DND-41 (cell line): ENCODE data around the gene CAPN14.

Source experiments
- ATAC-seq: fragments of 200-7000 bp; cut with Tn5 transposase; 3 replicates; pipeline ENCODE4 v1.9.1; 2021; ENCODE audit warnings: low read depth; ENCODE audit not compliant: insufficient read depth
- DNase-seq: peaks from one replicate; pipeline ENCODE4 v3.0.0-alpha.2; 2020
- H2AFZ ChIP-seq: 2 replicates; pipeline ENCODE4 v1.6.0; 2012; ENCODE audit warnings: low read depth, low read length
- H3K27ac ChIP-seq: 2 replicates; pipeline ENCODE4 v1.5.1; 2012; ENCODE audit warnings: low read length, inconsistent platforms
- H3K27me3 ChIP-seq: fragments of 200-600 bp; sonication (generic); 2 replicates; pipeline ENCODE4 v1.6.0; 2012; ENCODE audit warnings: low read length, mild to moderate bottlenecking, inconsistent platforms; ENCODE audit not compliant: insufficient read depth, poor library complexity
- H3K36me3 ChIP-seq: 2 replicates; pipeline ENCODE4 v1.5.1; 2012; ENCODE audit warnings: low read length, inconsistent platforms; ENCODE audit not compliant: insufficient read depth
- H3K4me1 ChIP-seq: 2 replicates; pipeline ENCODE4 v1.5.1; 2012; ENCODE audit warnings: mild to moderate bottlenecking, low read length; ENCODE audit not compliant: insufficient read depth
- H3K4me2 ChIP-seq: 2 replicates; pipeline ENCODE4 v1.6.0; 2012; ENCODE audit warnings: mild to moderate bottlenecking, moderate library complexity, low read length, inconsistent platforms; ENCODE audit not compliant: insufficient read depth
- H3K4me3 ChIP-seq, 2 experiments: fragments of 200-600 bp in 1 of 2; shearing (Covaris generic) in 1 of 2; 2 replicates each; pipeline ENCODE4 v1.5.1; 2012 to 2016; ENCODE audit warnings: inconsistent platforms in 2 of 2, low read length in 2 of 2, mild to moderate bottlenecking in 2 of 2, low read depth in 1 of 2, moderate library complexity in 1 of 2
- H3K79me2 ChIP-seq: 2 replicates; pipeline ENCODE4 v1.6.0; 2012; ENCODE audit warnings: low read length, inconsistent platforms; ENCODE audit not compliant: insufficient read depth
- H3K9ac ChIP-seq: 2 replicates; pipeline ENCODE4 v1.6.0; 2012; ENCODE audit warnings: low read depth, mild to moderate bottlenecking, inconsistent platforms, low read length, moderate library complexity
- H3K9me3 ChIP-seq: 2 replicates; pipeline ENCODE4 v1.5.1; 2012; ENCODE audit warnings: low read length, moderate library complexity, mild to moderate bottlenecking, inconsistent platforms; ENCODE audit not compliant: insufficient read depth, severe bottlenecking
- H4K20me1 ChIP-seq: 2 replicates; pipeline ENCODE4 v1.6.0; 2012; ENCODE audit warnings: low read length; ENCODE audit not compliant: insufficient read depth
- CTCF ChIP-seq: IDR thresholded peaks from 2 replicates; pipeline ENCODE4 v1.5.1; 2012; ENCODE audit warnings: borderline replicate concordance, low read length, moderate library complexity, mild to moderate bottlenecking; ENCODE audit not compliant: poor library complexity, severe bottlenecking; ENCODE audit errors: extremely low read depth
- EZH2 ChIP-seq: IDR thresholded peaks from 3 replicates; pipeline ENCODE4 v1.6.1; 2012; ENCODE audit warnings: borderline replicate concordance, low read depth, mild to moderate bottlenecking, moderate library complexity, low read length, inconsistent platforms; ENCODE audit not compliant: severe bottlenecking

The CAPN14 gene, protein sequence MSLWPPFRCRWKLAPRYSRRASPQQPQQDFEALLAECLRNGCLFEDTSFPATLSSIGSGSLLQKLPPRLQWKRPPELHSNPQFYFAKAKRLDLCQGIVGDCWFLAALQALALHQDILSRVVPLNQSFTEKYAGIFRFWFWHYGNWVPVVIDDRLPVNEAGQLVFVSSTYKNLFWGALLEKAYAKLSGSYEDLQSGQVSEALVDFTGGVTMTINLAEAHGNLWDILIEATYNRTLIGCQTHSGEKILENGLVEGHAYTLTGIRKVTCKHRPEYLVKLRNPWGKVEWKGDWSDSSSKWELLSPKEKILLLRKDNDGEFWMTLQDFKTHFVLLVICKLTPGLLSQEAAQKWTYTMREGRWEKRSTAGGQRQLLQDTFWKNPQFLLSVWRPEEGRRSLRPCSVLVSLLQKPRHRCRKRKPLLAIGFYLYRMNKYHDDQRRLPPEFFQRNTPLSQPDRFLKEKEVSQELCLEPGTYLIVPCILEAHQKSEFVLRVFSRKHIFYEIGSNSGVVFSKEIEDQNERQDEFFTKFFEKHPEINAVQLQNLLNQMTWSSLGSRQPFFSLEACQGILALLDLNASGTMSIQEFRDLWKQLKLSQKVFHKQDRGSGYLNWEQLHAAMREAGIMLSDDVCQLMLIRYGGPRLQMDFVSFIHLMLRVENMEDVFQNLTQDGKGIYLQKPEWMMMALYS

DNA sequence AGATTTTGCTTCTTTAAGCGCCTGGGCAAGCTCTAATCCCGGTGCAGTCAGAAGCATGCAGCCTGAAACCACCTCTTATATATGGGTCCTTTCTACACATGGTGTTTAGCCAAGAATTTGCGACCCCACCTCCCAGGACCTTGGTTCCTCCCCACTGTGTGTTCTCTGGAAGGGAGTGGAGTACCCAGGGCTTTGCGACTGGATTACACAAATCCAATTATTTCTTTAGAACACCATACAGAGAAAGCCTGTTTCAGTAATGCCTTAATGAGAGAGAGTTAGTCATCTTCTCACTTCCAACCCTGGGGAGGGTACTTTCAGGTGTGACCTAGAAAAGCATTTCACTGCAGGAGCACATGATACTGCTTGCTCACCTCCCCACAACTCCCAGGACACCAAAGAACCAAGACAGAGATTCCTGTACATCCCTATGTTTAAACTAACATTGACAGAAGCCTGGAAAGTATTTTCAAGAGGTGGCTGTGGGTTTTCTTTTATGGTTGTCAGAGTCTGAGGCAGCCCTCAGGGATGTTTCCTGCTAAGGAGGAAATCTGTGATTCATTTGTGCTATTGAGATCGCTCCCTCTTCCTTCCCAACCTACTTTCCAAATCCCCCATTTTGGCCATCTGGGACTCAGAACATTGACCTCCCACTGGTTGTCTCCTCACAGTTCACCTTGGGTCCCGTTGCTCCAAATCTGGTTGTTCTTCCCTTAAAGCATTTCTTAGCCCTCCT, at the start of gene CAPN14:
CAPN14 (minus strand) TSS at position 51 of the 736 bp plus-strand sequence. CDS start 12,068 bp downstream, outside the sequence.
- H3K79me2 ChIP-seq: no peaks in the 10 kb centered on the region
- no peaks in the 10 kb centered on the region for H3K27me3 ChIP-seq
- no peak within 1 kb of the TSS for H3K9ac ChIP-seq
- H3K9me3 ChIP-seq: no peaks in the 10 kb centered on the region
- no peak within 1 kb of the TSS for H2AFZ ChIP-seq
- no peaks in the 10 kb centered on the region for H4K20me1 ChIP-seq
- no peak for TF ChIP-seq EZH2
- no peak for TF ChIP-seq CTCF
- peaks cover 20% of the 10 kb centered on the region for H3K4me1 ChIP-seq
- H3K4me3 ChIP-seq: no peak within 1 kb of the TSS
- H3K4me2 ChIP-seq: no peak within 1 kb of the TSS
- ATAC-seq (no peak), DNase-seq (no peak)
- no peak within 1 kb of the TSS for H3K27ac ChIP-seq
- no peaks in the 10 kb centered on the region for H3K36me3 ChIP-seq

- Histone ChIP-seq H3K27ac (no peak overlapping the region), H3K79me2 (no peaks in the 10 kb centered on the region), H3K27me3 (no peaks in the 10 kb centered on the region), H3K9me3 (no peaks in the 10 kb centered on the region), H3K4me3 (no peak overlapping the region), H3K36me3 (no peaks in the 10 kb centered on the region), H2AFZ (no peak overlapping the region), H3K4me2 (no peak overlapping the region), H3K9ac (no peak overlapping the region), H4K20me1 (no peaks in the 10 kb centered on the region), H3K4me1 (no peaks in the 10 kb centered on the region)
- TF ChIP-seq CTCF (no peak), EZH2 (no peak)
- DNase-seq (no peak), ATAC-seq (no peak)
These were observed 49.5 kb upstream of the CAPN14 start for GRCh38 chr2:31266804-31267203.

DNA sequence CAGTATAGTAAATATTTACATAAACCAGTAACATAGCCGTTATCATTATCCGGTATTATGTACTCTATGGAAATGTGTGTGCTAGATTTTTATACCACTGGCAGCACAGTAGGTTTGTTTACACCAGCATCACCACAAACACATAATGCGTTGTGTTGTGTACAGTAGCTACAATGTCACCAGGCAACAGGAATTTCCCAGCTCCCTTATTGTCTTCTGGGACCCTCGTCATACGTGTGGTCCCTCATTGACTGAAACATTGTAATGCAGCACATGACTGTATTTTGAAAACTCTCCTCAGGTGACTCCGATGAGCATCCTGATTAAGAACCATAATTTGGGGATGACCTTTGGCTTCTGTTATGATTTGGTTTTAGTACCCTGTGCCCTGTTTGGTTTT, 47.9 kb upstream of the CAPN14 start:
- Histone ChIP-seq H2AFZ (no peak overlapping the region), H3K9me3 (no peaks in the 10 kb centered on the region), H3K27ac (no peak overlapping the region), H3K79me2 (no peaks in the 10 kb centered on the region), H3K36me3 (no peaks in the 10 kb centered on the region), H3K4me2 (no peak overlapping the region), H3K27me3 (no peaks in the 10 kb centered on the region), H4K20me1 (no peaks in the 10 kb centered on the region), H3K4me1 (no peaks in the 10 kb centered on the region), H3K9ac (no peak overlapping the region), H3K4me3 (no peak overlapping the region)
- DNase-seq: no peak
- no peak for ATAC-seq
- no peak for TF ChIP-seq EZH2
- TF ChIP-seq CTCF: no peak
